Activated CD8-positive, alpha-beta T cell treated with anti-CD3 and anti-CD28 coated beads for 36 hours (primary cell): ENCODE data around the gene TACC3. TPM values are rescaled to one million over a fixed set of nuclear protein-coding genes. Genes with fewer than 3 reads are reported as not detected.

ENCODE experiments used
- ATAC-seq: fragments of 200-7000 bp; cut with Tn5 transposase; one replicate; pipeline ENCODE4 v1.10.0; 2021; ENCODE audit warnings: mild to moderate bottlenecking, moderate library complexity
- CTCF ChIA-PET: fragments of 350-600 bp; sonication (Branson Sonifier 250); formaldehyde crosslinking; loops from one replicate; lab custom pipeline; 2021; ENCODE audit warnings: antibody characterized with exemption; lab: Charles Lee
- POLR2A ChIA-PET: fragments of 350-600 bp; sonication (Branson Sonifier 250); formaldehyde crosslinking; loops from one replicate; lab custom pipeline; 2021; ENCODE audit warnings: antibody characterized with exemption; lab: Charles Lee
- DNase-seq: peaks from one replicate; pipeline ENCODE4 v3.0.0-alpha.2; 2020
- H3K27ac Mint-ChIP-seq: one replicate; pipeline ENCODE4 v1.8.0; 2021; ENCODE audit warnings: mild to moderate bottlenecking, mixed read lengths
- H3K27me3 Mint-ChIP-seq: one replicate; pipeline ENCODE4 v1.8.0; 2021; ENCODE audit warnings: mixed read lengths
- H3K36me3 Mint-ChIP-seq: one replicate; pipeline ENCODE4 v1.8.0; 2021; ENCODE audit warnings: low read depth, mixed read lengths
- H3K4me1 Mint-ChIP-seq: one replicate; pipeline ENCODE4 v1.8.0; 2021; ENCODE audit warnings: low read depth, mixed read lengths
- H3K4me3 Mint-ChIP-seq: one replicate; pipeline ENCODE4 v1.8.0; 2021; ENCODE audit warnings: mild to moderate bottlenecking, moderate library complexity, mixed read lengths
- H3K9me3 Mint-ChIP-seq: one replicate; pipeline ENCODE4 v1.8.0; 2021; ENCODE audit warnings: mixed read lengths
- intact Hi-C: fragments of 100-400 bp; cut with micrococcal nuclease; formaldehyde crosslinking; loops from one replicate; pipeline ENCODE4 v1.10.0; 2022
- total RNA-seq, 2 experiments: library from RNA; stranded (reverse); gene quantifications; one replicate each; pipeline ENCODE4 v1.2.3, GENCODE V29; 2021
- TF ChIP-seq, protein P1 (sequence below): fragments of 200-600 bp; IDR thresholded peaks from one replicate; pipeline ENCODE4 v1.8.0; 2022; ENCODE audit warnings: antibody characterized with exemption, mild to moderate bottlenecking

The TACC3 gene
- total RNA-seq, 2 experiments from 2014 or later = 190 to 200 TPM

DNA sequence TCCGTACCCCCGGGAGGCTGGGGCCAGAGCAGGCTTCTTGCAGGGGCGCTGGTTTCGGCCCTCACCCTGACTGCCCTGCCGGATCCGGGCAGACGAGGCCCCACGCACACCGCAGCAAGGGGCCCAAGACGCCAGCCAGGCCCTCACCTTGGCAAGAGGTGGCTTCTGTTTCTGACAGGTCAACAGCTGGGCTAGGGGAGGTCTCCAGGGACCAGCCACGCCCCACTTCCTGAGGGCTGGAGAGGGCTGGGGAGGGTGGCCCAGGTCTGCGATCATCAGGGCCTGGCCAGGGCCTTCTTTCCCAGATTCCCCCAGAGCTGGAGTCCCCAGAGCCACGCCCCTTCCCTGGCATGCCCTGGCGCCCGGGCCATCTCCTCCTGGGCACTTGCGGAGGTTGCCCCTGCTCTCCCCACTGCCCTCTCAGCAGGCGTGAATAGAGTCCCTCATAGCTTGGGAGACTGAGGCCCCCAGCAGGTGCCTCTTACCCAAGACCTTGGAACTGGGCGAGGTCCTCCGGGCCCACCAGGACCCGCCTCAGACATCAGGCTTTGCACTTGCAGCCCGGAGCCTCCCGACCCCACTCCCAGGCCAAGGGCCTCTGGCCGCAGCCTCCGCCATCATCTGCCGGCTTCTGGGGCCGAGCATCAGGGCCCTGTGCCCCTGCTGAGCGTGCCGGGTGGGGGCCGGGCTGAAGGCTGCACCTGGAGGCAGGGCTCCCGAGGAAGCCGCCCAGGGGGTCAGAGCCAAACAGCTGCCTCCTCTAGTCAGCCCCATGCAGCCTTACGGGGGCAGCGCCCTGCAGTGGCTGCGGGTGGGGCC is 65.4 kb downstream of the TACC3 start:
- H3K4me3 Mint-ChIP-seq = no peak overlapping the region
- ATAC-seq (no peak), DNase-seq (no peak)
- H3K4me1 Mint-ChIP-seq = no peaks in the 10 kb centered on the region
- ChIA-PET POLR2A (interaction anchor here (0.7 kb wide), 1 partner anchor 9 kb away, joined by 3 read pairs; no protein-coding TSS in a partner anchor), CTCF (interaction anchor here (1.1 to 1.9 kb wide), 2 partner anchors 23 to 38 kb away, joined by 3 to 5 read pairs; no protein-coding TSS in a partner anchor)
- intact Hi-C loops = no loop called here
- no peaks in the 10 kb centered on the region for H3K9me3 Mint-ChIP-seq
- no peak overlapping the region for H3K27ac Mint-ChIP-seq
- TF ChIP-seq, protein P1, sequence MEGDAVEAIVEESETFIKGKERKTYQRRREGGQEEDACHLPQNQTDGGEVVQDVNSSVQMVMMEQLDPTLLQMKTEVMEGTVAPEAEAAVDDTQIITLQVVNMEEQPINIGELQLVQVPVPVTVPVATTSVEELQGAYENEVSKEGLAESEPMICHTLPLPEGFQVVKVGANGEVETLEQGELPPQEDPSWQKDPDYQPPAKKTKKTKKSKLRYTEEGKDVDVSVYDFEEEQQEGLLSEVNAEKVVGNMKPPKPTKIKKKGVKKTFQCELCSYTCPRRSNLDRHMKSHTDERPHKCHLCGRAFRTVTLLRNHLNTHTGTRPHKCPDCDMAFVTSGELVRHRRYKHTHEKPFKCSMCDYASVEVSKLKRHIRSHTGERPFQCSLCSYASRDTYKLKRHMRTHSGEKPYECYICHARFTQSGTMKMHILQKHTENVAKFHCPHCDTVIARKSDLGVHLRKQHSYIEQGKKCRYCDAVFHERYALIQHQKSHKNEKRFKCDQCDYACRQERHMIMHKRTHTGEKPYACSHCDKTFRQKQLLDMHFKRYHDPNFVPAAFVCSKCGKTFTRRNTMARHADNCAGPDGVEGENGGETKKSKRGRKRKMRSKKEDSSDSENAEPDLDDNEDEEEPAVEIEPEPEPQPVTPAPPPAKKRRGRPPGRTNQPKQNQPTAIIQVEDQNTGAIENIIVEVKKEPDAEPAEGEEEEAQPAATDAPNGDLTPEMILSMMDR = no peak
- H3K27me3 Mint-ChIP-seq = peaks cover under 1% of the 10 kb centered on the region
- no peaks in the 10 kb centered on the region for H3K36me3 Mint-ChIP-seq

DNA sequence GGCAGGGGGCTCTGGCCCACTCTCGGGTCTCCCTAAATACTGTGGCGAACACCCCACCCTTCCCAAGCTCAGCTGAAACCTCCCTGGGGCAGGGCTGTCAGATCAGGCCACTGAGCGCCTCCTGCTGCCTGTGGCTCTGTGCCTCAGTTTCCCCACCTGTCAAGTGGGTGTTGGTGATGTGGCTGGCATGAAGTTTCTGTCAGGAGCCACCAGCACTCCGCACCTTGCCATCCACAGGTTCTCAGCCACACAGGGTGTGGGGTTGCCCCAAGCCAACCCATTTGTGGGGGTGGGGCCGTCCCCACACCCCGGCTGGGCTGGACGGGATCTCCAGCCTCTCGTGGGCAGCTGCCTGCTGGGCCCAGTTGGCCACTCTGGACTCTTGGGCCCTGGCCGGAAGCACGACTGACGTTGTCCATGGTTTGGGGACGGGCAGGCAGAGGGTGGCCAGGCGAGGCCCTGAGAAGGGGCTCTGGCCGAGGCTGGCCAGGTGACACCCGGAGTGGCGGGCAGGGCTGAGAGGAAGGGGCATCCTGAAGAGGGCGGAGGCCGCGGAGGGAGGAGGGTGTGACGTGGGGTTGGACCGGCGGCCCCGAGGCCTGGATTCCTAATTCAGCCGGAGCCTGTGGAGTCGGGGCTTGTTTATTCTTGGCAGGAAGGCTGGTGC is 66.2 kb downstream of the TACC3 start:
- TF ChIP-seq, protein P1 = no peak
- H3K27me3 Mint-ChIP-seq = peaks cover 2% of the 10 kb centered on the region
- no peak overlapping the region for H3K27ac Mint-ChIP-seq
- ChIA-PET CTCF (interaction anchor here (1.8 to 1.9 kb wide), 2 partner anchors 22 to 42 kb away, joined by 5 read pairs; no protein-coding TSS in a partner anchor), POLR2A (no interaction called here)
- H3K4me3 Mint-ChIP-seq = no peak overlapping the region
- intact Hi-C loops = no loop called here
- no peaks in the 10 kb centered on the region for H3K4me1 Mint-ChIP-seq
- ATAC-seq (no peak), DNase-seq (no peak)
- H3K36me3 Mint-ChIP-seq = no peaks in the 10 kb centered on the region
- H3K9me3 Mint-ChIP-seq = no peaks in the 10 kb centered on the region

DNA sequence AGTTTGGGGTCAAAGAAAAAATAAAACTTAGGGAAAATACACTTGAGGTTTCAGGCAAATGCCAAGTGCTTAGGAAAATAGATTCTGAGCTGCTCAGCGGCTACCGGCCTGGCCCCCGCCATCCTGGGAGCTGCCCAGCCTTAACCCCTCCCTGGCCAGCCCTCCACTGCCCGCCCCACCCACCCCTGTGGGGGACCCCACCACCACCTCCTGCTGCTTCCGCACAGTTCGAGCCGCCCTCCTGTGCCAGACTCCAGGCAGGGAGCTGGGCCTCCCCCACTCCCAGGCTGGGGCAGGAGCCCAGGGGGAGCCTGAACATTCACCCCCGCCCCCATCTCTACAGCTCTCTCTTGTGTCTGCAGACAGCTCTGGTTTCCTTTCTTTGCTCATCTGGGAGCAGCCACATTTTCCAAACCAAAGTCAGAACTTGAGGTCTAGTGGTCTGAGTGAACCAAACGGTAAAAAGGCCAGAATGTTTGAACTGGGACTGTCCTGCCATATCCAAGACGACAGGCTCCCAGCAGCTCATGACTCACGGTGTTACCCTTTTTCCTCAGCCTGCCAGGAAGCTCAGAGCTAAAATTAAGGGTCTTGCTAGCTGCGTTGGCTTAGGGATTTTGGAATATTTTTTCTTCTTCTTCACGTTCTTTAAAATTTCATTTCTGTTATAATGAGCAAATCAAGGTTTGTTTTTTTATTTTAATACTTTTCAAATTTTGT is 67.1 kb downstream of the TACC3 start:
- DNase-seq (no peak), ATAC-seq (no peak)
- H3K9me3 Mint-ChIP-seq = no peaks in the 10 kb centered on the region
- ChIA-PET CTCF (interaction anchor here (1.5 to 1.8 kb wide), 3 partner anchors 20 to 95 kb away, joined by 4 to 5 read pairs (median 5); no protein-coding TSS in a partner anchor), POLR2A (interaction anchor here (0.7 to 1.2 kb wide), 2 partner anchors 16 to 17 kb away, joined by 3 to 4 read pairs; no protein-coding TSS in a partner anchor)
- H3K27ac Mint-ChIP-seq = no peak overlapping the region
- no peaks in the 10 kb centered on the region for H3K36me3 Mint-ChIP-seq
- no peaks in the 10 kb centered on the region for H3K4me1 Mint-ChIP-seq
- no peak overlapping the region for H3K4me3 Mint-ChIP-seq
- intact Hi-C loops = no loop called here
- peaks cover 2% of the 10 kb centered on the region for H3K27me3 Mint-ChIP-seq
- TF ChIP-seq, protein P1 = no peak

DNA sequence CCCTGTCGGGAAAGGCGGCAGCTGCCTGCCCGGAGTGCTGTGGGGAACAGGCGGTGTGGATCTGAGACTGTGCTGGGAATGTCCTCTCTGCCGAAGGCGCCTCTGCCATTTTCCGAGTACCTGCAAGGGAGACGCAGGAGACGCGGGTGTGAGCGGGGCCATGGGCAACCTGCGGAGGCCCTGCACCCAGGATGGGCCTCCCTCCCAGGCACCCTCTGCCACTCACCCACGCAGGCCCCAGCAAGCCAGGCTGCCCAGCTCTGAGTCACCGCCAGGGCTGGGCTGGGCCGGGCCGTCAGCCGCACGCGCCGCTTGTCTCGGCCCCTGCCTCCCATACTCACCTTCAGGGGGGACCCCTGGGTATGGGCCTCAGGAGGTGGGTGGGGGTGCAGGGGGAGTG is 68.2 kb downstream of the TACC3 start:
- Mint-ChIP-seq H3K27ac (no peak overlapping the region), H3K36me3 (no peaks in the 10 kb centered on the region), H3K4me3 (no peak overlapping the region), H3K27me3 (peaks cover 2% of the 10 kb centered on the region), H3K4me1 (no peaks in the 10 kb centered on the region), H3K9me3 (no peaks in the 10 kb centered on the region)
- intact Hi-C loops = no loop called here
- ATAC-seq = no peak
- no peak for DNase-seq
- TF ChIP-seq, protein P1 = no peak
- ChIA-PET POLR2A (interaction anchor here (1.0 to 1.2 kb wide), 2 partner anchors 9 to 18 kb away, joined by 3 to 4 read pairs; no protein-coding TSS in a partner anchor), CTCF (interaction anchor here (1.5 to 1.7 kb wide), 2 partner anchors 19 to 96 kb away, joined by 4 to 5 read pairs; no protein-coding TSS in a partner anchor)
